SK-N-MC (cell line): ENCODE data around the gene NOM1.

Experiments used
- FOXP2 ChIP-seq: optimal IDR thresholded peaks from 2 replicates; pipeline ENCODE3; 2011; ENCODE audit warnings: mild to moderate bottlenecking, moderate library complexity; ENCODE audit not compliant: insufficient read depth; ENCODE audit errors: extremely low read length, control extremely low read depth
- POLR2AphosphoS5 ChIP-seq: IDR thresholded peaks from 2 replicates; pipeline ENCODE4 v1.6.1; 2012; ENCODE audit warnings: mild to moderate bottlenecking, low read depth, low read length, borderline replicate concordance

- TF ChIP-seq POLR2AphosphoS5: no peak
- TF ChIP-seq FOXP2: no peak
Measured at GRCh38 chr7:156984174-156984891, 34.8 kb downstream of the NOM1 start.
